K562 (cell line): ENCODE results near the gene FASTK. TPM values are rescaled to one million over a fixed set of nuclear protein-coding genes. Genes with fewer than 3 reads are reported as not detected.

Experiments
- CHCHD3 ChIP-seq: fragments of 250-450 bp; sonication (Bioruptor Pico); IDR thresholded peaks from 2 replicates; pipeline ENCODE4 v2.1.2; 2022; ENCODE audit warnings: mild to moderate bottlenecking
- CLOCK ChIP-seq: fragments of 250-450 bp; sonication (Bioruptor Pico); IDR thresholded peaks from 2 replicates; pipeline ENCODE4 v1.4.0; 2020; ENCODE audit warnings: mild to moderate bottlenecking, moderate library complexity, borderline replicate concordance
- CTCFL ChIP-seq: IDR thresholded peaks from 2 replicates; pipeline ENCODE4 v1.6.1; 2011; ENCODE audit warnings: borderline replicate concordance, low read depth, mild to moderate bottlenecking, moderate library complexity, low read length; ENCODE audit not compliant: insufficient read depth, poor library complexity, severe bottlenecking
- DDX20 ChIP-seq: fragments of 450-650 bp; IDR thresholded peaks from 2 replicates; pipeline ENCODE4 v1.6.1; 2016; ENCODE audit warnings: missing genetic modification characterization, low read depth, mild to moderate bottlenecking, missing compliant biosample characterization, moderate library complexity
- GTF2A2 ChIP-seq: IDR thresholded peaks from 2 replicates; pipeline ENCODE4 v1.6.1; 2016; ENCODE audit warnings: mild to moderate bottlenecking, missing genetic modification characterization, missing compliant biosample characterization
- HEY1 ChIP-seq: fragments of 250-450 bp; sonication (Bioruptor Pico); IDR thresholded peaks from 2 replicates; pipeline ENCODE4 v1.5.0; 2020; ENCODE audit warnings: mild to moderate bottlenecking, moderate library complexity, borderline replicate concordance
- HNRNPL ChIP-seq: fragments of 200-400 bp; formaldehyde crosslinking; IDR thresholded peaks from 2 replicates; pipeline ENCODE4 v1.6.1; 2017; ENCODE audit warnings: low read depth, mild to moderate bottlenecking, low read length
- POLR2AphosphoS2 ChIP-seq: IDR thresholded peaks from 2 replicates; pipeline ENCODE4 v1.6.1; 2012; ENCODE audit warnings: low read length, improper control_type of control experiment
- SMARCC2 ChIP-seq: fragments of 450-650 bp; IDR thresholded peaks from 2 replicates; pipeline ENCODE4 v1.6.1; 2017; ENCODE audit warnings: antibody characterized with exemption, moderate library complexity, mild to moderate bottlenecking, low read depth
- TEAD1 ChIP-seq, 2 experiments: fragments of 450-650 bp in 1 of 2; sonication (generic) in 1 of 2; formaldehyde crosslinking; IDR thresholded peaks; 2 replicates each; pipeline versions ENCODE4 v1.4.0 to v1.8.0; 2020 to 2022; ENCODE audit warnings: mild to moderate bottlenecking in 2 of 2, missing genetic modification reagents in 1 of 2
- ZNF384 ChIP-seq: IDR thresholded peaks from 2 replicates; pipeline ENCODE4 v1.6.1; 2012; ENCODE audit warnings: low read depth, low read length, improper control_type of control experiment
- ZNF408 ChIP-seq: fragments of 250-450 bp; sonication (Bioruptor Pico); IDR thresholded peaks from 2 replicates; pipeline ENCODE4 v1.4.0; 2020; ENCODE audit warnings: low read depth, mild to moderate bottlenecking, moderate library complexity
- polyA plus RNA-seq, 8 experiments: library from polyadenylated mRNA; depleted of rRNA in 4 of 8; stranded (reverse) in 5 of 8; unstranded in 3 of 8; fragments of >200 nt; fragmentation: Nextera tagmentation in 2 of 8; fragmentation: Illumina TruSeq in 1 of 8; extraction: Ambion mirVana in 2 of 8; extraction: Trizol in 1 of 8; gene quantifications; 2 replicates each; pipeline versions ENCODE4 v1.2.1 to v1.2.3, GENCODE V29; 2011 to 2014; ENCODE audit warnings: inconsistent platforms in 1 of 8, missing spikeins in 1 of 8
- total RNA-seq, 7 experiments: library from RNA; depleted of rRNA in 6 of 7; stranded (reverse); fragments of >200 nt in 6 of 7; fragmentation: Illumina TruSeq in 2 of 7; extraction: Trizol in 2 of 7; gene quantifications; 2 replicates each; pipeline versions ENCODE4 v1.2.1 to v1.2.3, GENCODE V29; 2011 to 2021; ENCODE audit warnings: low replicate concordance in 1 of 7
- TF ChIP-seq, protein P1 (sequence below): sonication (generic); formaldehyde crosslinking; IDR thresholded peaks from 2 replicates; pipeline ENCODE4 v1.8.1; 2023; ENCODE audit warnings: missing genetic modification reagents, mild to moderate bottlenecking, borderline replicate concordance
- TF ChIP-seq, protein P2 (sequence below): sonication (generic); formaldehyde crosslinking; IDR thresholded peaks from 2 replicates; pipeline ENCODE4 v1.5.0; 2020; ENCODE audit warnings: missing genetic modification reagents

FASTK gene
- total and polyA plus RNA-seq, 9 of the 15 experiments (the other 6 are each of a cell fraction or from before 2014, with no cell fraction given), result 0.51 to 150 (median 48.2) TPM

DNA sequence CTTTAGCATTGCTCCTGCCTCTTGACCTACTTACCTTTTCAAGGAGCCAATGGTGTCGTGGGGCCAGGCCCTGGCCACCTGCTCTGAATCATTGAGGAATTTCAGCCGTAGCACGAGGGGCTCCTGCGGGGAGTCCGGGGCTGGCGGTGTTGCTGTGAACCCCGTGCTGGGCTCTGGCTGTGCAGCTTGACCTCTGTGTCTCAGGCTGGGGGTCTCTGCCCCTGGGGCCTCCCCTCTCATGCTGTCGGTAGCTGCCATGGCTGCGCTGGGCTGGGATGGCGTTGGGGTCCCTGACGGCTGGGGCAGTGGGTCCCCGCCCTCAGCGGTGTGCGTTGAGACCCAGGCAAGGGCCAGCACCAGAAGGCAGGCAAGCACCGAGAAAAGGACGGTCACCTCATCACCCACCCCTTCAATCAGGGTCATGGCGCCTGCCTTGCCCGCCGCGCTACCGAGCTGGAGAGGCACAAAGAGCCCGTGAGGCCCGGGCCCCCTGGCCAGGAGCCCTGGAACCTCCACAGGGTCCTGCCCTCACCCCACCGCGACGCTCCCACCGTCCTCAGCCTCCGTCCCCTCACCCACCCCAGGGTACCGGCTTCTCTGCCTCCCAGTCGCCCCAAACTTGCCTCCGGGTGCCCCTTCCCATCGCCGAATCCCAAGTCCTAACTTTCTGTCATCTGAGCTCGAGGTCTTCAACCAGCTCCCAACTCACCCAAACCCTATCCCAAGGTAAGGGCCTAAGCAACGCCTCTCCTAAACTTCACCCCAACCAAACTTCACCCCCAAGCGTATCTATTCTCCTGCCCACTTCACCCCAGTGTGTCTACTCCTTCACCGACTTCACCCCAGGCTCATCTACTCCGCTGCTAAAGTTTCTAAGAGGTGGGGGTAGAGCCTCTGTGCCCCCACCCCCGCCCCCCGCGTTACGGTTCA is 1.8 kb upstream of the FASTK start (continued):
- TF ChIP-seq POLR2AphosphoS2, result no peak
- no peak for TF ChIP-seq TEAD1 (CRISPR knock-in tag; IDR thresholded peaks at IDR 0.05)
- no peak for TF ChIP-seq DDX20 (tag)
- TF ChIP-seq, protein P1, sequence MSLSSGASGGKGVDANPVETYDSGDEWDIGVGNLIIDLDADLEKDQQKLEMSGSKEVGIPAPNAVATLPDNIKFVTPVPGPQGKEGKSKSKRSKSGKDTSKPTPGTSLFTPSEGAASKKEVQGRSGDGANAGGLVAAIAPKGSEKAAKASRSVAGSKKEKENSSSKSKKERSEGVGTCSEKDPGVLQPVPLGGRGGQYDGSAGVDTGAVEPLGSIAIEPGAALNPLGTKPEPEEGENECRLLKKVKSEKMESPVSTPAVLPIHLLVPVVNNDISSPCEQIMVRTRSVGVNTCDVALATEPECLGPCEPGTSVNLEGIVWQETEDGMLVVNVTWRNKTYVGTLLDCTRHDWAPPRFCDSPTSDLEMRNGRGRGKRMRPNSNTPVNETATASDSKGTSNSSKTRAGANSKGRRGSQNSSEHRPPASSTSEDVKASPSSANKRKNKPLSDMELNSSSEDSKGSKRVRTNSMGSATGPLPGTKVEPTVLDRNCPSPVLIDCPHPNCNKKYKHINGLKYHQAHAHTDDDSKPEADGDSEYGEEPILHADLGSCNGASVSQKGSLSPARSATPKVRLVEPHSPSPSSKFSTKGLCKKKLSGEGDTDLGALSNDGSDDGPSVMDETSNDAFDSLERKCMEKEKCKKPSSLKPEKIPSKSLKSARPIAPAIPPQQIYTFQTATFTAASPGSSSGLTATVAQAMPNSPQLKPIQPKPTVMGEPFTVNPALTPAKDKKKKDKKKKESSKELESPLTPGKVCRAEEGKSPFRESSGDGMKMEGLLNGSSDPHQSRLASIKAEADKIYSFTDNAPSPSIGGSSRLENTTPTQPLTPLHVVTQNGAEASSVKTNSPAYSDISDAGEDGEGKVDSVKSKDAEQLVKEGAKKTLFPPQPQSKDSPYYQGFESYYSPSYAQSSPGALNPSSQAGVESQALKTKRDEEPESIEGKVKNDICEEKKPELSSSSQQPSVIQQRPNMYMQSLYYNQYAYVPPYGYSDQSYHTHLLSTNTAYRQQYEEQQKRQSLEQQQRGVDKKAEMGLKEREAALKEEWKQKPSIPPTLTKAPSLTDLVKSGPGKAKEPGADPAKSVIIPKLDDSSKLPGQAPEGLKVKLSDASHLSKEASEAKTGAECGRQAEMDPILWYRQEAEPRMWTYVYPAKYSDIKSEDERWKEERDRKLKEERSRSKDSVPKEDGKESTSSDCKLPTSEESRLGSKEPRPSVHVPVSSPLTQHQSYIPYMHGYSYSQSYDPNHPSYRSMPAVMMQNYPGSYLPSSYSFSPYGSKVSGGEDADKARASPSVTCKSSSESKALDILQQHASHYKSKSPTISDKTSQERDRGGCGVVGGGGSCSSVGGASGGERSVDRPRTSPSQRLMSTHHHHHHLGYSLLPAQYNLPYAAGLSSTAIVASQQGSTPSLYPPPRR (CRISPR knock-in tag), result no peak
- TF ChIP-seq SMARCC2, result no peak
- TF ChIP-seq, protein P2, sequence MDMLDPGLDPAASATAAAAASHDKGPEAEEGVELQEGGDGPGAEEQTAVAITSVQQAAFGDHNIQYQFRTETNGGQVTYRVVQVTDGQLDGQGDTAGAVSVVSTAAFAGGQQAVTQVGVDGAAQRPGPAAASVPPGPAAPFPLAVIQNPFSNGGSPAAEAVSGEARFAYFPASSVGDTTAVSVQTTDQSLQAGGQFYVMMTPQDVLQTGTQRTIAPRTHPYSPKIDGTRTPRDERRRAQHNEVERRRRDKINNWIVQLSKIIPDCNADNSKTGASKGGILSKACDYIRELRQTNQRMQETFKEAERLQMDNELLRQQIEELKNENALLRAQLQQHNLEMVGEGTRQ (CRISPR knock-in tag), result no peak
- no peak for TF ChIP-seq GTF2A2 (tag)
- no peak for TF ChIP-seq CLOCK
- no peak for TF ChIP-seq HEY1 (CRISPR knock-in tag)
- TF ChIP-seq ZNF384, result no peak
- no peak for TF ChIP-seq CTCFL
- TF ChIP-seq CHCHD3 (CRISPR knock-in tag), result no peak
- TF ChIP-seq ZNF408 (CRISPR knock-in tag), result no peak
- TF ChIP-seq HNRNPL, result no peak
